GM23248 (cell line): ENCODE results near the gene IGIP.

Experiments
- EZH2 ChIP-seq: fragments of 200-600 bp; sonication (generic); IDR thresholded peaks from 2 replicates; pipeline ENCODE4 v1.6.1; 2018; ENCODE audit warnings: antibody characterized with exemption, mild to moderate bottlenecking; ENCODE audit not compliant: insufficient read depth, poor library complexity, severe bottlenecking
- EZH2phosphoT487 ChIP-seq: fragments of 200-600 bp; sonication (generic); IDR thresholded peaks from 2 replicates; pipeline ENCODE4 v1.6.1; 2018; ENCODE audit warnings: antibody characterized with exemption, moderate library complexity, mild to moderate bottlenecking, low read depth; ENCODE audit not compliant: insufficient read depth

DNA sequence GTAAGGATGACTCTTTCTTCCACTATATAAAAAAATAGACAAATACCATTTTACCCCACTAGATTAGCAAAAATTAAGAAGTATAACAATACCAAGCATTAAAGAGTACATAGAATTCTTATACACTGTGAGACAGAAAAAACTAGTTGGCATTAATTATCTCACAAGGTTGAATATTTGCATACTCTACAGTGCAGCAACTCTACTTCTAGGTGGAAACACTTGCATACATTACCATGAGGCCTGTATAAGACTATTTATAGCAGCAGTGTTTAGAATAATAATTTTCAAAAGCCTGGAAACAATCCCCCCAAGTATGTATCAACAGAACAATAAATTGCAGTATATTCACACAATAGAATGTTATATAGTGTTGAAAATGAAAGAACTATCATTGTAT is 30.8 kb upstream of the IGIP start:
- TF ChIP-seq EZH2phosphoT487 (no peak), EZH2 (no peak)
